ENCODE measurements around the gene ATP11A.
"Not testable (repeated sequence)": the region's sequence is repeated elsewhere in the genome, so short reads cannot be mapped to it uniquely, and the experiment has no call there.

The ATP11A gene

GRCh38 chr13:112854321-112854720 lies 164.5 kb downstream of the ATP11A start:
- DNase-seq (ENCODE audit: low read depth), result no peak
- TF ChIP-seq CTCF (conservative IDR thresholded peaks at IDR 0.05; ENCODE audit: low read depth, low read length), result no peak
- no peak overlapping the region for H3K4me3 ChIP-seq (ENCODE audit: low read depth, low read length)

GRCh38 chr13:112855859-112856258 lies 166.0 kb downstream of the ATP11A start:
- DNase-seq (ENCODE audit: low read depth), result no peak
- no peak overlapping the region for H3K4me3 ChIP-seq (ENCODE audit: low read depth, low read length)
- no peak for TF ChIP-seq CTCF (conservative IDR thresholded peaks at IDR 0.05; ENCODE audit: low read depth, low read length)

- no peak overlapping the region for H3K4me3 ChIP-seq (ENCODE audit: low read depth, low read length)
- TF ChIP-seq CTCF (conservative IDR thresholded peaks at IDR 0.05; ENCODE audit: low read depth, low read length), result no peak
- no peak for DNase-seq (ENCODE audit: low read depth)
Measured at GRCh38 chr13:112857914-112858490, 168.2 kb downstream of the ATP11A start.

- no peak for DNase-seq (ENCODE audit: low read depth)
- TF ChIP-seq CTCF (conservative IDR thresholded peaks at IDR 0.05; ENCODE audit: low read depth, low read length), result no peak
- no peak overlapping the region for H3K4me3 ChIP-seq (ENCODE audit: low read depth, low read length)
Measured at GRCh38 chr13:112859128-112859816, 169.4 kb downstream of the ATP11A start.

GRCh38 chr13:112859817-112860190 lies 170.0 kb downstream of the ATP11A start:
- TF ChIP-seq CTCF (conservative IDR thresholded peaks at IDR 0.05; ENCODE audit: low read depth, low read length), result no peak
- DNase-seq (ENCODE audit: low read depth), result peak; percentile 70
- no peak overlapping the region for H3K4me3 ChIP-seq (ENCODE audit: low read depth, low read length)

GRCh38 chr13:112861876-112862615 lies 172.2 kb downstream of the ATP11A start:
- TF ChIP-seq CTCF (conservative IDR thresholded peaks at IDR 0.05; ENCODE audit: low read depth, low read length), result no peak
- no peak for DNase-seq (ENCODE audit: low read depth)
- no peak overlapping the region for H3K4me3 ChIP-seq (ENCODE audit: low read depth, low read length)

- H3K4me3 ChIP-seq (ENCODE audit: low read depth, low read length); DNase-seq (ENCODE audit: low read depth): not testable (repeated sequence)
Measured at GRCh38 chr13:112863356-112863755, 173.5 kb downstream of the ATP11A start.

- not testable (repeated sequence) for H3K4me3 ChIP-seq (ENCODE audit: low read depth, low read length); DNase-seq (ENCODE audit: low read depth)
Measured at GRCh38 chr13:112865478-112865877, 175.6 kb downstream of the ATP11A start.
